Left kidney (tissue), 2 donors: ENCODE data around the gene RYR3. TPM values are rescaled to one million over a fixed set of nuclear protein-coding genes. Genes with fewer than 3 reads are reported as not detected.
A peak's percentile ranks its signal among the peaks of the same experiment; 100 is the strongest.

ENCODE experiments used
- DNase-seq: peaks from one replicate; pipeline ENCODE4 v3.0.0-alpha.2; 2013
- polyA plus RNA-seq: library from polyadenylated mRNA; unstranded; fragments of 120-200 nt; gene quantifications from one replicate; pipeline ENCODE4 v1.2.1, GENCODE V29; 2013; ENCODE audit not compliant: insufficient read length

RYR3 gene
- polyA plus RNA-seq, 1 donor = 16.9 TPM

- no peak for DNase-seq
Measured at GRCh38 chr15:33317896-33318295, 7.1 kb downstream of the RYR3 start.

DNA sequence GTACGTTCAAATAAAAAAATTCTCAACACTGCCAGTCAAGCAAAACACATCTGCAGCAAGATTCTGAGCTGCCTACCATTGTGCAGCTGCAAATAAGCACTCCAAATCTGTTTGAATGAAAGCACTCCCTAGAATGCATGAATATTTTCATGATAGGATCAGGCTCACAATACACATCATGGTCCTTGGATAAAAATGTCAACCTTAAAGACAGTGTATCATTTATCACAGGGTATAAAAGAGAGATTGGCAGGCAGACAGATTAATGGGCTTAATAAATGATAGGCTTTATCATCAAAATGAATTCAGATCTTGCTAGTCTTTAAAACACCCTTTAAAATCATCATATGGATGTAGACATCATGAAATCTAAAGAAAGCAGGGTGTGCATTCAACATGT lies 9.2 kb downstream of the RYR3 start:
- no peak for DNase-seq

DNA sequence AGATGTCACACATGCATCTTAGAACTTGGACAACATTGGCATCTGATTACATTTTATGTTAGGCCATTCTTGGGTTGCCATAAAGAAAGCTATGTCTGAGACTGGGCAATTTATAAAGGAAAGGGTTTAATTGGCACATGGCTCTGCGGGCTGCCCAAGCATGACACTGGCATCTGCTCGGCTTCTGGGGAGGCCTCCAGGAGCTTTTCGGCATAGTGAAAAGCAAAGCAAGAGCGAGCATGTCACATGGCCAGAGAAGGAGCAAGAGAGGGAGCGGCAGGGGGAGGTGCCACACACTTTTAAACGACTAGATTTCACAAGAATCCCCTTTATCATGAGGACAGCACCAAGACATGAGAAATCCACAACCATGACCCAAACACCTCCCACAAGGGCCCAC lies 11.3 kb downstream of the RYR3 start:
- DNase-seq = no peak

GRCh38 chr15:33324609-33325008 lies 13.8 kb downstream of the RYR3 start:
- no peak for DNase-seq

- no peak for DNase-seq
Measured at GRCh38 chr15:33326908-33327307, 16.1 kb downstream of the RYR3 start.

DNA sequence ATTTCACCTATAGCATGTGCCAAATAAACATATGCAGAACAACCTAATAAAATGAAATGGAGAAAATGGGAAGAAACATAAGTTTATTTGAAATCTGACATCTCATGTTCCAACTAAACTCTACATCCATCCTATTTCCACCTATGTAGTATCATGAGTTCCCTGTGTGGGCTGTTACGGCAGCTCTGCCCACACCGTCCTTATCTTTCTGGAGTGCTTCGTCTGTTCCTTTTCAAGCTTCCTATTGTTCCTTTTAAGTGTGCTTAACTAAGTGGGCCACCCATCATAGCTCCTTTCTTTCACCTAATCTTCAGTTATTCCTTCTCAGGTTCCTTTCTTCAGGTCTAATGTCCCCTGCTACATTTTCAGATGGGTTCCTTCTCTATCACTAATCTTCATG lies 17.3 kb downstream of the RYR3 start:
- DNase-seq = no peak

- DNase-seq = no peak
Measured at GRCh38 chr15:33329457-33329856, 18.7 kb downstream of the RYR3 start.

GRCh38 chr15:33330931-33331330 lies 20.2 kb downstream of the RYR3 start:
- DNase-seq = no peak

DNA sequence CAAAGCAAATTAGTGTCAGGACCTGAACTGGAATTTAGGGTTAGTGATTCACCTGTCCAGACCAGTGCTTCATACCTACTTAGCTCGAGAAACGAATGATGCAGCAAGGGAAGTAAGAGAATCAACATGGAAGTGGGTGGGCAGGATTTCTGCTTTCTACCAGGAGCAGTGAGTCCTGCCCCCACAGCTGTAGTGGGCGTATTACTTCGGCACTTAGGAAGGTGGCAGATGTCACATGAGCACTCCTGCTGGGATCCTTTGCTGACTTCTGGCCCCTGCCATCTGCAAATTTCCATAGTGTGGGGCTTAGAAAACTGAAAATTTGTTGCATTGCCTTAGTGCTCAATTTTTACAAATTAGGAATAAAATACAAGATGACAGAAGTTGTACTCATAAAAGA lies 31.2 kb downstream of the RYR3 start:
- peak; percentile 0 for DNase-seq

GRCh38 chr15:33343275-33343674 lies 32.5 kb downstream of the RYR3 start:
- no peak for DNase-seq

DNA sequence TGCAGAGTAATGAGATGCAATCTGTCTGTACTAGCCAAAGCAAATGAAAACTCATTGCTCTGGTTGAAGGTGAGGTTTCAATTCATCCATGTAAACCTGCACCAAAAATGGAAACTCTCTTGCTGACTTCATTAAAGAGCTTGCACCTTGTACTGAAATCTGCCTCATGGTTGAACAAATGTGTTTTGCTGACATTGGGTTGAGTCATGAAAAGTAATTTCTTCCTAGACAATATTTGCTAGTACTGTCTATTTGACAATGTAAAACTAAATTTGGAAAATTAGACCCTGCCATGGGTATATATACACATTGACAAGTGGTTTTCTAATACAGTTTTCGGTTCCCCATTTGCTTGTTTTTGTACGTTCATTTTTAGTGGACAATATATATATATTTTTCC lies 33.3 kb downstream of the RYR3 start:
- DNase-seq = no peak

- DNase-seq = no peak
Measured at GRCh38 chr15:33344530-33344929, 33.8 kb downstream of the RYR3 start.

GRCh38 chr15:33354411-33354810 lies 43.6 kb downstream of the RYR3 start:
- DNase-seq = no peak

DNA sequence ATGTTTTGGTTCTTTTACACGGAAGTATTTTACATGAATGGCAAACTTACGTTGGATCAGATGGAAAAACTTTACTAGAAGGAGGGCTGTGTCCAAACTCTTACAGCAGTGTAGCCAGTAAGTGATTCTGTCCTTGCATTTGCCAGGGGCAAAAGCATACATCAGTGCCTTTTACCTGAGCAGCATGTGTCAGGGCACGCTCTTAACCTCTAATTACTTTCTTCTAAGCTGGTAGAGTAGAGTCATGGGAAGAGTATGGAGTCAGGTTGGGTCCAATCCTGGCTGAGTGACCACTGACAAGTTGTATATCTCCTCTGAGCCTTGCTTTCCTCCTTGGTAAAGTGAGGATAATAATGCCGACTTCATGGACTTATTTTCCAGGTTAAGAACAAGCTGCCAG lies 47.1 kb downstream of the RYR3 start:
- DNase-seq = no peak

- no peak for DNase-seq
Measured at GRCh38 chr15:33358306-33358705, 47.5 kb downstream of the RYR3 start.

DNA sequence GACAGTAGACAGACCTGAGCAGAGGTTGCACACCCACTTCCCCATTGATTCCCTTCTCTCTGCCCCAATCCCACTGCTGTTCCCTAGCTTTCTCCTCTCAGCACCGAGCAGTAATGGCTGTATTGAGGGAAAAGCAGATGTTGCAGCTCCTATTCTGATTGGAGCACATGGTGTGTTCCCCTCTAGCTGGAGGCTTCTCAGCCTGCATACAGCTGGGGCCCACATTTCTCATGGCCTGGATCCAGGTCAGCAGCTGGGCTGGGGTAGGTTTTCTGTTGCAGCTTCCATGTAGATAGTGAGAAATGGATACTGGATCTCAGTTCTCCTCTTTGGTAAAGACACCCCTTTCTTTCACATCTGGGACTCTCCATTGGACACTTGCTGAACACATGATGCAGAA lies 50.1 kb downstream of the RYR3 start:
- peak; percentile 15 for DNase-seq

DNA sequence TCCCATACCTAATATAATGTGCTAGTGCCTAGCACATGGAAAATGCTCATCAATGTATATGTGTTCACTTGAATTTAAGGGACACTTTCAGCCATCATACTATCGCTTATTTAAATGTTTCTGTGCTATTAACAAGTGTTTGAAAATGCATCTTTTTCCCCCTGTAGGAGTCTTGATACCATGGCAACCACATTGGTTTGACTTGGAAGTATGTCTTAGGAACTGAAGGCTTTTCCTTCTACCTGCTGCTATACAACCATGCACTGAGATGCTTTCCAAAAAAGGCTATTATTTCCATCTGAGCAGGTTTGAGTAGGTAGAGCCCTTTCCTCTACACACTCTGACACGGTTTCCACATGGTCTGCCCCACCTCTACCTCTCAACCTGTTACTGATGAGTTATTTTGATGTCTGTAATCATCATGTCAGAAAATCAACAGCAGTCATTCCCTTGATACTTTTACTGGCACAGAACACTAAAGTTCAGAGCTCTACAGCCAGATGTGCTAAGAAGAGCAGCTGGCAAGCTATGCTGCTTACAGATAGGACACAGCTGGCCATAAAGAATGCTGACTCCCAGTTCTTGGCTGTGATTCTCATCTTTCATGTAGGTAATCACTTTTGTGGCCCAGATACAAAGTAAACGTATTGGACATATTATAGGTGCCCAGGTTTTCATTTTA lies 59.3 kb downstream of the RYR3 start:
- no peak for DNase-seq

DNA sequence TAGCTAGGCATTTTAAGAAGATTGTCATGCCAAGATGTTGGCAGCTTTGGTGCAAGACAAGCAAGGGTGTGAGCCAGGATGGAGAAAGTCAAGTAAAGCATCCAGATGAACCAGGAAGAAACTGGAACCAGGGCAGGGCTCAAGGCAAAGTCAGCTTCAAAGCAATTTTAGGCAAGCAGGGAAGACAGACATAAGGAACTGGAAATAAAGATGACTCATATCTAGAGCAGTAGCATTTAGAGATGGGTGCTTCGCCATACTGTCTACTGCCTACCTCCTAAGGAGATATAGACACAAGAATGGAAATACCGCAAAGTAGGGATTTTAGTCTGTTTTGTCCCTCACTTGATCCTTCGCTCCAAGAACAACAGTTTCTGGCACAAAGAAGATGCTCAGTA lies 59.9 kb downstream of the RYR3 start:
- no peak for DNase-seq

DNA sequence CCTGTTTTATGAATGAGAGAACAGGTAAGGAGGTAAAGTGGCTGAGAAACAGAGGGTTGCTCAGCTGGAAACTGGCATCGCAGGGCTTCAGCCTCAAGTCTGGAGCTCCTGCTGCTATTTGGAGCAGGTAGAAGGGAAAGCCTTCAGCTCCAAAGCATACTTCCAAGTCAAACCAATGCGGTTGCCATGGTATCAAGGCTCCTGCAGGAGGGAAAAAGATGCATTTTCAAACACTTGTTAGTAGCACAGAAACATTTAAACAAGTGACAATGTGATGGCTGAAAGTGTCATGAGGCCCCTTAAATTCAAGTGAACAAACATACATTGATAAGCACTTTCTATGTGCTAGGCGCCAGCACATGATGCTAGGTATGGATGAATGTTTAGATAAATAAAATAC lies 60.4 kb downstream of the RYR3 start:
- no peak for DNase-seq

- no peak for DNase-seq
Measured at GRCh38 chr15:33374226-33374914, 63.6 kb downstream of the RYR3 start.

- DNase-seq = no peak
Measured at GRCh38 chr15:33375236-33375635, 64.5 kb downstream of the RYR3 start.

GRCh38 chr15:33377204-33377603 lies 66.4 kb downstream of the RYR3 start:
- DNase-seq = no peak

DNA sequence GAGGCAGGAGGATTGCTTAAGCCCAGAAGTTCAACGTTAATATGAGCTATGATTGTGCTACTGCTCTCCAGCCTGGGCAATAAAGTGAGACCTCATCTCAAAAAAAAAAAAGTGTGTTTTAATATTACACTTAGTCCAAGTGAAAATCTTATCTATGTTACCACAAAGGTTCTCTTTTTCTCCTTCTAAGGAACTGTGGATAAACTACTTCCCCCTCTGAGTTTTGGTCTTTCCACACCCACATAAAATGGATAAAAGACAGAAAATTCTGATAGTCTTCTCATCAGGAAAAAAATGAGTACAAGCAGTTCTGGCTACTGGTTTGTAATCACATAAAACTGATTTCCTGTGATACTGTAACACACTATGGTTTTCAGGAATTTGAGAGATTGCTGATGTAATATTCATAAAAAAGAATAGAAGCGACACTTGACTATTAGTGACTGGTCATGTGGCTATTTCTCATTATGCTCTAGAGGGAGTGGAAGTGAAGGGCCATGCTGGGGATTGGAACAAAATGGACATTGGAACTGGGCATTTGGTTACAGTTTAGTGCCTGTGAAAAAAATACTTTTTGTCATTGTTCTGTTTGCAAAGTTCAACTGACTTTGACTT lies 68.2 kb downstream of the RYR3 start:
- DNase-seq = no peak

- no peak for DNase-seq
Measured at GRCh38 chr15:33380406-33380805, 69.6 kb downstream of the RYR3 start.
